ENCODE measurements around the gene ATP9B.

- no peak for TF ChIP-seq POLR2A (IDR thresholded peaks at IDR 0.05; ENCODE audit: low read depth, low read length)
- no peak for TF ChIP-seq CTCF (IDR thresholded peaks at IDR 0.05 in 2 of 3, conservative IDR thresholded peaks at IDR 0.05 in 1 of 3; ENCODE audit: control insufficient read depth in 2 of 3, extremely low read depth in 1 of 3, insufficient read depth in 1 of 3, low read depth in 3 of 3, low read length in 3 of 3)
- no peak for TF ChIP-seq CREM (IDR thresholded peaks at IDR 0.05; ENCODE audit: low read depth)
- no peak for TF ChIP-seq MXI1 (IDR thresholded peaks at IDR 0.05; ENCODE audit: low read depth, low read length)
- no peak for TF ChIP-seq JUND (IDR thresholded peaks at IDR 0.05; ENCODE audit: low read depth, low read length)
- TF ChIP-seq TAF1 (IDR thresholded peaks at IDR 0.05; ENCODE audit: borderline replicate concordance, low read depth, low read length): no peak
Measured at GRCh38 chr18:79323471-79323870, 254.3 kb downstream of the ATP9B start.
